SKM-1 treated with dmso at 0.1 percent for 144 hours (cell line): ENCODE results near the gene POLR2M.

Experiments
- DNase-seq: peaks from one replicate; lab custom pipeline; 2025; ENCODE audit not compliant: unreplicated experiment; lab: John Stamatoyannopoulos, UW

Gene POLR2M

GRCh38 chr15:57690341-57690966, 16.1 kb upstream of the POLR2M start:
- no peak for DNase-seq

- DNase-seq: no peak
Observed at GRCh38 chr15:57691082-57691481, 15.4 kb upstream of the POLR2M start.

GRCh38 chr15:57692709-57693108, 13.8 kb upstream of the POLR2M start:
- DNase-seq: no peak

GRCh38 chr15:57694279-57694678, 12.2 kb upstream of the POLR2M start:
- DNase-seq: no peak

- DNase-seq: no peak
Observed at GRCh38 chr15:57696146-57696545, 10.4 kb upstream of the POLR2M start.

GRCh38 chr15:57697588-57697987, 8.9 kb upstream of the POLR2M start:
- no peak for DNase-seq

GRCh38 chr15:57698243-57698642, 8.3 kb upstream of the POLR2M start:
- DNase-seq: no peak

- DNase-seq: no peak
Observed at GRCh38 chr15:57698991-57699390, 7.5 kb upstream of the POLR2M start.

GRCh38 chr15:57703387-57703786, 3.1 kb upstream of the POLR2M start:
- no peak for DNase-seq

- DNase-seq: no peak
Observed at GRCh38 chr15:57704441-57704840, 2.1 kb upstream of the POLR2M start.

GRCh38 chr15:57705746-57706404, 639 bp upstream of the POLR2M start:
- DNase-seq: no peak

- no peak for DNase-seq
Observed at GRCh38 chr15:57708047-57708446, 1.5 kb downstream of the POLR2M start.

- DNase-seq: no peak
Observed at GRCh38 chr15:57718309-57718708, 11.8 kb downstream of the POLR2M start.

- DNase-seq: no peak
Observed at GRCh38 chr15:57720867-57721266, 14.4 kb downstream of the POLR2M start.

- DNase-seq: no peak
Observed at GRCh38 chr15:57726411-57726810, 19.9 kb downstream of the POLR2M start.

GRCh38 chr15:57727031-57727430, 20.5 kb downstream of the POLR2M start:
- no peak for DNase-seq

- DNase-seq: no peak
Observed at GRCh38 chr15:57728436-57728835, 21.9 kb downstream of the POLR2M start.

- DNase-seq: no peak
Observed at GRCh38 chr15:57730876-57731275, 24.4 kb downstream of the POLR2M start.

GRCh38 chr15:57731530-57732103, 25.1 kb downstream of the POLR2M start:
- no peak for DNase-seq

GRCh38 chr15:57732526-57733331, 26.2 kb downstream of the POLR2M start:
- peak; percentile 38 for DNase-seq

GRCh38 chr15:57734860-57735259, 28.3 kb downstream of the POLR2M start:
- DNase-seq: no peak

GRCh38 chr15:57735431-57735830, 28.9 kb downstream of the POLR2M start:
- DNase-seq: no peak
